ENCODE data around the gene EWSR1. TPM values are rescaled to one million over a fixed set of nuclear protein-coding genes. Genes with fewer than 3 reads are reported as not detected.

The EWSR1 gene
- polyA plus RNA-seq, 1 donor from 2014 or later: 277 TPM

- Histone ChIP-seq H3F3A (ENCODE audit: insufficient read depth, low read length, poor library complexity, severe bottlenecking) (no peaks in the 10 kb centered on the region), H3K9ac (ENCODE audit: low read length) (no peak overlapping the region), H3K4me3 (ENCODE audit: low read length) (no peak overlapping the region), H3K79me2 (replicated peaks; ENCODE audit: insufficient read depth, low read length) (no peaks in the 10 kb centered on the region), H3K27me3 (ENCODE audit: insufficient read depth, low read depth, low read length) (peaks cover 11% of the 10 kb centered on the region), H3K36me3 (ENCODE audit: insufficient read depth, low read length) (peaks cover 4% of the 10 kb centered on the region), H3K9me3 (ENCODE audit: low read length) (no peaks in the 10 kb centered on the region), H4K20me1 (ENCODE audit: insufficient read depth) (no peaks in the 10 kb centered on the region), H3K9me2 (ENCODE audit: insufficient read depth, low read length) (no peaks in the 10 kb centered on the region), H2AFZ (ENCODE audit: low read depth, low read length) (no peak overlapping the region), H3K4me2 (ENCODE audit: low read length) (no peak overlapping the region), H3K27ac (ENCODE audit: low read length) (no peak overlapping the region)
- TF ChIP-seq TAF1 (IDR thresholded peaks at IDR 0.05; ENCODE audit: low read depth): no peak
- TF ChIP-seq RAD21 (conservative IDR thresholded peaks at IDR 0.05): no peak
- no peak for TF ChIP-seq MXI1 (conservative IDR thresholded peaks at IDR 0.05; ENCODE audit: poor library complexity, severe bottlenecking)
- no peak for TF ChIP-seq SMC3 (conservative IDR thresholded peaks at IDR 0.05; ENCODE audit: poor library complexity)
- TF ChIP-seq POLR2AphosphoS5 (IDR thresholded peaks at IDR 0.05): no peak
- no peak for TF ChIP-seq CTCF (IDR thresholded peaks at IDR 0.05; ENCODE audit: poor library complexity, severe bottlenecking)
- TF ChIP-seq REST (IDR thresholded peaks at IDR 0.05; ENCODE audit: borderline replicate concordance): no peak
- no peak for TF ChIP-seq EP300 (conservative IDR thresholded peaks at IDR 0.05; ENCODE audit: poor library complexity, severe bottlenecking)
- TF ChIP-seq EZH2 (IDR thresholded peaks at IDR 0.05; ENCODE audit: borderline replicate concordance, insufficient read depth, low read length, poor library complexity, severe bottlenecking): no peak
Observed at GRCh38 chr22:29302402-29302680, 34.3 kb downstream of the EWSR1 start.

- no peaks in the 10 kb centered on the region for H3F3A ChIP-seq (ENCODE audit: insufficient read depth, low read length, poor library complexity, severe bottlenecking)
- H3K36me3 ChIP-seq (ENCODE audit: insufficient read depth, low read length): no peaks in the 10 kb centered on the region
- H3K9me3 ChIP-seq (ENCODE audit: low read length): no peaks in the 10 kb centered on the region
- no peak overlapping the region for H3K9ac ChIP-seq (ENCODE audit: low read length)
- H3K4me3 ChIP-seq (ENCODE audit: low read length): no peak overlapping the region
- H3K27me3 ChIP-seq (ENCODE audit: insufficient read depth, low read depth, low read length): peaks cover 11% of the 10 kb centered on the region
- no peak overlapping the region for H2AFZ ChIP-seq (ENCODE audit: low read depth, low read length)
- TF ChIP-seq SMC3 (conservative IDR thresholded peaks at IDR 0.05; ENCODE audit: poor library complexity): no peak
- TF ChIP-seq REST (IDR thresholded peaks at IDR 0.05; ENCODE audit: borderline replicate concordance): no peak
- no peak for TF ChIP-seq RAD21 (conservative IDR thresholded peaks at IDR 0.05)
- H3K4me2 ChIP-seq (ENCODE audit: low read length): no peak overlapping the region
- no peak overlapping the region for H3K27ac ChIP-seq (ENCODE audit: low read length)
- no peaks in the 10 kb centered on the region for H3K9me2 ChIP-seq (ENCODE audit: insufficient read depth, low read length)
- H4K20me1 ChIP-seq (ENCODE audit: insufficient read depth): no peaks in the 10 kb centered on the region
- H3K79me2 ChIP-seq (replicated peaks; ENCODE audit: insufficient read depth, low read length): no peaks in the 10 kb centered on the region
Observed at GRCh38 chr22:29302681-29303465, 34.8 kb downstream of the EWSR1 start.

All from neural cell (in vitro differentiated cells).